PFSK-1 (cell line): ENCODE data around the gene MTO1.

Source experiments
- FOXP2 ChIP-seq: optimal IDR thresholded peaks from 2 replicates; pipeline ENCODE3; 2011; ENCODE audit warnings: borderline replicate concordance, control low read depth, inconsistent platforms; ENCODE audit not compliant: insufficient read depth; ENCODE audit errors: extremely low read length, extremely low read depth
- POLR2AphosphoS5 ChIP-seq: IDR thresholded peaks from 2 replicates; pipeline ENCODE4 v1.6.1; 2012; ENCODE audit warnings: low read depth, mild to moderate bottlenecking, control low read depth, low read length, moderate library complexity
- REST ChIP-seq, 2 experiments: IDR thresholded peaks; 2 replicates each; pipeline versions ENCODE4 v1.6.1 to v1.8.0; 2011 to 2012; ENCODE audit warnings: low read depth in 2 of 2, low read length in 2 of 2, control low read depth in 1 of 2, inconsistent platforms in 1 of 2, mild to moderate bottlenecking in 1 of 2, moderate library complexity in 1 of 2; ENCODE audit not compliant: insufficient read depth in 1 of 2
- SIN3A ChIP-seq: IDR thresholded peaks from 2 replicates; pipeline ENCODE4 v1.6.1; 2012; ENCODE audit warnings: mild to moderate bottlenecking, low read length, moderate library complexity, borderline replicate concordance; ENCODE audit not compliant: insufficient read depth
- TAF1 ChIP-seq: IDR thresholded peaks from 2 replicates; pipeline ENCODE4 v1.6.1; 2012; ENCODE audit warnings: low read length, control low read depth, borderline replicate concordance; ENCODE audit not compliant: insufficient read depth

The MTO1 gene

GRCh38 chr6:73523434-73524123 is 62.0 kb downstream of the MTO1 start:
- 0 out of 4 replicates have a peak, but pooled peaks of 1 of the 2 experiments have one; percentile 6 for TF ChIP-seq REST (IDR thresholded peaks at IDR 0.05; ENCODE audit: insufficient read depth in 1 of 2, low read depth in 2 of 2, low read length in 2 of 2)
- TF ChIP-seq TAF1, result no peak
- peak; percentile 75 for TF ChIP-seq POLR2AphosphoS5
- TF ChIP-seq FOXP2, result no peak

- no peak for TF ChIP-seq POLR2AphosphoS5
- TF ChIP-seq FOXP2, result no peak
- TF ChIP-seq TAF1, result no peak
- no peak for TF ChIP-seq REST (IDR thresholded peaks at IDR 0.05; ENCODE audit: insufficient read depth in 1 of 2, low read depth in 2 of 2, low read length in 2 of 2)
- no peak for TF ChIP-seq SIN3A
Observed at GRCh38 chr6:73525546-73526330, 64.2 kb downstream of the MTO1 start.

GRCh38 chr6:73528897-73529296 is 67.4 kb downstream of the MTO1 start:
- no peak for TF ChIP-seq TAF1
- no peak for TF ChIP-seq SIN3A
- no peak for TF ChIP-seq POLR2AphosphoS5
- no peak for TF ChIP-seq FOXP2
- TF ChIP-seq REST (IDR thresholded peaks at IDR 0.05; ENCODE audit: insufficient read depth in 1 of 2, low read depth in 2 of 2, low read length in 2 of 2), result no peak

GRCh38 chr6:73532293-73532692 is 70.8 kb downstream of the MTO1 start:
- TF ChIP-seq POLR2AphosphoS5, result no peak

- TF ChIP-seq TAF1, result no peak
Observed at GRCh38 chr6:73534628-73535027, 73.1 kb downstream of the MTO1 start.

- TF ChIP-seq SIN3A (no peak), POLR2AphosphoS5 (no peak), FOXP2 (no peak), REST (IDR thresholded peaks at IDR 0.05; ENCODE audit: insufficient read depth in 1 of 2, low read depth in 2 of 2, low read length in 2 of 2) (no peak), TAF1 (no peak)
Observed at GRCh38 chr6:73537677-73538076, 76.1 kb downstream of the MTO1 start.
